Measurements from ENCODE around the gene SCAF4.
A peak's percentile ranks its signal among the peaks of the same experiment; 100 is the strongest.
"Not testable (repeated sequence)": the region's sequence is repeated elsewhere in the genome, so short reads cannot be mapped to it uniquely, and the experiment has no call there.

SCAF4 gene

GRCh38 chr21:31671146-31671716 is 60.7 kb downstream of the SCAF4 start:
- DNase-seq (ENCODE audit: low read depth) = no peak

DNA sequence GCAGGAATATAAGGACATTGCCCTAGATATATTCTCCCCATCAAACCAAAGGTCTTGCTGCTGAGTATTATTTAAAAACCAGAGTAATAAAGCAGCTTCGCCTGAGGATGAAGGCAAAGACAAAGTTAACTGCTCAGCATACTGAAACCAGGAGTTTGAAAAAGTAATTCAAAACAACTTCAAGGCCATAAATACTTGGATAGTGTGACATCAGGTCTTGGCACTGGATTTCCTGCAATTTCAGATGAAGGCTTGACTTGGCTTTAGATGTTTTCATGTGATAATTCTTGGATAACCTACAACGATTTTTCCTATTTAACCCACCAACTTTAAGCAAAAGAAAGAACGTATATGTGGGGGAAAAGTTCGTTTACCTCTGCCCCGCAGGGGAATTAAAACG is 61.8 kb downstream of the SCAF4 start:
- DNase-seq (ENCODE audit: low read depth) = no peak

DNA sequence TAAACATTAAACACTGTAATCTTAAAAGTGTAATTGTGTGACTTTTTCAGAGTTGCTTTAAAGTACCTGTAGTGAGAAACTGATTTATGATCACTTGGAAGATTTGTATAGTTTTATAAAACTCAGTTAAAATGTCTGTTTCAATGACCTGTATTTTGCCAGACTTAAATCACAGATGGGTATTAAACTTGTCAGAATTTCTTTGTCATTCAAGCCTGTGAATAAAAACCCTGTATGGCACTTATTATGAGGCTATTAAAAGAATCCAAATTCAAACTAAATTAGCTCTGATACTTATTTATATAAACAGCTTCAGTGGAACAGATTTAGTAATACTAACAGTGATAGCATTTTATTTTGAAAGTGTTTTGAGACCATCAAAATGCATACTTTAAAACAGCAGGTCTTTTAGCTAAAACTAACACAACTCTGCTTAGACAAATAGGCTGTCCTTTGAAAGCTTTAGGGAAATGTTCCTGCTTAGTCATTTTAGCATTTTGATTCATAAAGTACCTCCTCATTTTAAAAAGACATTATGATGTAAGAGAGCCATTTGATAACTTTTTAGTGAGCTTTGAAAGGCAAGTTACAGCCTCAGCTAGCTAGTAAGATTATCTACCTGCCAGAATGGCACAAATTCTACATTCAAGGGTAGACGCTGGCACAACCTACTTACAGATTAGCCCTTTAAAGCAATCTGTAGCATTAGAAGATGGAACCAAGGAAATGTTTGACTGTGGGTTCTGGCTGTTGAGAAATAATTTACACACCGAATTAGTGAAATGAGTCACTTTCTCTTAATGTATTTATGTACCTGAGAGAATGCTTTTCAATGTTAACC is 63.0 kb downstream of the SCAF4 start:
- DNase-seq (ENCODE audit: low read depth) = no peak

DNA sequence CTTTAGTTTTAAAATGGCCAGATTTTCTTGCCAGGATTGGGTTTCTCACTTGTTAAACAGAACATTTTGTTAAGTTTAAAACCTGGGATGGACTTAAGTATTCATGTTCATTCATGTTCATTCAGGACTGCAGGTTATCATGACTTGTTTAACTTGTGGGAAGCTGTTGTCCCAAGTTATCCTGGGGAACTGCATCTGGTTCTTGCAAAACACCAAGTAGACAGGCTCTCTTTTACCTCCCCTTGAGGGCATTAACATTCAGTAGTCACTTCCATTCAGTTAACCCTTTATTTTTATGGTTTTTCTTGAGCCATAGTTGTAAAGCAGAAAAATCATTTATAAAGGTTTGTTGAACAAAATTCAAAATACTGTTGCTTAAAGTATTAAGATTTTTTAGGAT is 64.3 kb downstream of the SCAF4 start:
- no peak for DNase-seq (ENCODE audit: low read depth)

DNA sequence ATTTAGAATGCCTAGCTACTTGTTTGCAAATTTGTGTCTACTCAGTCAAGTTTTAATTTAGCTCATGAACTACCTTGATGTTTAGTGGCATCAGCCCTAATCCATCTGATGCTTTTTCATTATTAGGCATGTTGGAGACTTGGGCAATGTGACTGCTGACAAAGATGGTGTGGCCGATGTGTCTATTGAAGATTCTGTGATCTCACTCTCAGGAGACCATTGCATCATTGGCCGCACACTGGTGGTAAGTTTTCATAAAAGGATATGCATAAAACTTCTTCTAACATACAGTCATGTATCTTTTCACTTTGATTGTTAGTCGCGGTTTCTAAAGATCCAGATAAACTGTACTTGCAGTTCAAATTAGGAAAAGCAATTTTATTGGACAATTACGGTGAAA is 64.8 kb downstream of the SCAF4 start:
- no peak for DNase-seq (ENCODE audit: low read depth)

DNA sequence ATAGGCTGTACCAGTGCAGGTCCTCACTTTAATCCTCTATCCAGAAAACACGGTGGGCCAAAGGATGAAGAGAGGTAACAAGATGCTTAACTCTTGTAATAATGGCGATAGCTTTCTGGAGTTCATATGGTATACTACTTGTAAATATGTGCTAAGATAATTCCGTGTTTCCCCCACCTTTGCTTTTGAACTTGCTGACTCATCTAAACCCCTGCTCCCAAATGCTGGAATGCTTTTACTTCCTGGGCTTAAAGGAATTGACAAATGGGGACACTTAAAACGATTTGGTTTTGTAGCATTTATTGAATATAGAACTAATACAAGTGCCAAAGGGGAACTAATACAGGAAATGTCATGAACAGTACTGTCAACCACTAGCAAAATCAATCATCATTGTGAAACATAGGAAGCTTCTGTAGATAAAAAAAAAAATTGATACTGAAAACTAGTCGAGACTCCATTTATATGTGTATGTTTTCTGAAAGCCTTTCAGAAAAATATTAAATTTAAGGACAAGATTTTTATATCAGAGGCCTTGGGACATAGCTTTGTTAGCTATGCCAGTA is 65.4 kb downstream of the SCAF4 start:
- no peak for DNase-seq (ENCODE audit: low read depth)

DNA sequence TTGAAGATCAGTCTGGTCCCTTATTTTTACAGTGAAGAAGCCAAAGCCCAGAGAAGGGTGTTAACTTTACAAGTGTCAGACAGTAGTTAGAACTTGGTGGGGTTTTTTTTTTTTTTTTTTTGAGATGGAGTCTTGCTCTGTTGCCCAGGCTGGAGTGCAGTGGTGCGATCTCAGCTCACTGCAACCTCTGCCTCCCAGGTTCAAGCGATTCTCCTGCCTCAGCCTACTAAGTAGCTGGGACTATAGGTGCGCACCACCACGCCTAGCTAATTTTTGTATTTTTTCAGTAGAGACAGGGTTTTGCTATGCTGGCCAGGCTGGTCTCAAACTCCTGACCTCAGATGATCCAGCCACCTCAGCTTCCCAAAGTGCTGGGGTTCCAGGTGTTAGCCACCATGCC is 66.0 kb downstream of the SCAF4 start:
- not testable (repeated sequence) for DNase-seq (ENCODE audit: low read depth)

DNA sequence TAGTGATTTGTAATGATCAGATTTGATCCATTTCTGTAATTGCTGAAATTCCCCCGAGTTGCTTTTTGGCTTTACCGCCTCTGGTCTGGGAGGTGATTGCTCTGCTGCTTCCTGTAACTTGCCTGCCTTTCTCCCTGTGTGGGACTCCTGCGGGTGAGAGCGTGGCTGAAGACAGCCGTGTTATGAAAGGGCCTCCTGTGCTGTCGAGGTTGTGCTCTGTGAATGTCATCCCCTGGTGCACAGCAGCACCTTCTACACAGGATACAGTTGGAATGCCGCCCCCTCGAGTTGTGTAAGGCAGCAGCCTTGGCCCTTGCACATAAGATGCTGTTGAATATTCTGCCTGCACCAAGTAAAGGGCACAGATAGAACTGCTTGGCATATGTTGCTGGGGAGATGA is 66.5 kb downstream of the SCAF4 start:
- DNase-seq (ENCODE audit: low read depth) = no peak

DNA sequence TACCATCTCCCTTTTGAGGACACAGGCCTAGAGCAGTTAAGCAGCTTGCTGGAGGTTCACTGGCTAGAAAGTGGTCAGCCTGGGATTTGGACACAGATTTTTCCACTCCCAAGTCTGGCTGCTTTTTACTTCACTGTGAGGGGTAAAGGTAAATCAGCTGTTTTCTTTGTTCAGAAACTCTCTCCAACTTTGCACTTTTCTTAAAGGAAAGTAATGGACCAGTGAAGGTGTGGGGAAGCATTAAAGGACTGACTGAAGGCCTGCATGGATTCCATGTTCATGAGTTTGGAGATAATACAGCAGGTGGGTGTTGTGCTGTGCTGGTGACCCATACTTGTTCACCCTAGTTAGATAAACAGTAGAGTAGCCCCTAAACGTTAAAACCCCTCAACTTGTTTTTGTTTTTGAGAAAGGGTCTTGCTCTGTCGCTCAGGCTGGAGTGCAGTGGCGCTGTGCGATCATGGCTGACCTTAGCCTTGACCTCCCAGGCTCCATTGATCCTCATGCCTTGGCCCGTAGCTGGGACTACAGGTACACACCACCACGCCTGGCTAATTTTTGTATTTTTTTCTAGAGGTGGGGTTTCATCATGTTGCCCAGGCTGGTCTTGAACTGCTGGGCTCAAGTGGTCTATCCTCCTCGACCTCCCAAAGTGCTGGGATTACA is 68.2 kb downstream of the SCAF4 start:
- no peak for DNase-seq (ENCODE audit: low read depth)

- no peak for DNase-seq (ENCODE audit: low read depth)
Measured at GRCh38 chr21:31660591-31660990, 71.3 kb downstream of the SCAF4 start.

DNA sequence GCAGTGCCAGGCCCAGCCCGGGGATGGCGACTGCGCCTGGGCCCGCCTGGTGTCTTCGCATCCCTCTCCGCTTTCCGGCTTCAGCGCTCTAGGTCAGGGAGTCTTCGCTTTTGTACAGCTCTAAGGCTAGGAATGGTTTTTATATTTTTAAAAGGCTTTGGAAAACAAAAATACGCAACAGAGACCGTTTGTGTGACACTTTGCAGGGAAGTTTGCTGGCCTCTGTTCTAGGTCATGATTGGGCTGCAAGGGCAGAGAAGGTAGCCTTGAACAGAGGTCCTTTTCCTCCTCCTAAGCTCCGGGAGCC is 71.7 kb downstream of the SCAF4 start:
- DNase-seq (ENCODE audit: low read depth) = no peak

GRCh38 chr21:31659536-31660258 is 72.2 kb downstream of the SCAF4 start, which contains the start of gene SOD1:
SOD1 (plus strand) TSS chr21:31659693; CDS start chr21:31659770, 77 bp downstream.
- DNase-seq (ENCODE audit: low read depth) = peak; percentile 93

DNA sequence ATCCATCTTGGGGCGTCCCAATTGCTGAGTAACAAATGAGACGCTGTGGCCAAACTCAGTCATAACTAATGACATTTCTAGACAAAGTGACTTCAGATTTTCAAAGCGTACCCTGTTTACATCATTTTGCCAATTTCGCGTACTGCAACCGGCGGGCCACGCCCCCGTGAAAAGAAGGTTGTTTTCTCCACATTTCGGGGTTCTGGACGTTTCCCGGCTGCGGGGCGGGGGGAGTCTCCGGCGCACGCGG is 72.7 kb downstream of the SCAF4 start:
- DNase-seq (ENCODE audit: low read depth) = no peak

GRCh38 chr21:31658053-31658452 is 73.9 kb downstream of the SCAF4 start:
- no peak for DNase-seq (ENCODE audit: low read depth)

DNA sequence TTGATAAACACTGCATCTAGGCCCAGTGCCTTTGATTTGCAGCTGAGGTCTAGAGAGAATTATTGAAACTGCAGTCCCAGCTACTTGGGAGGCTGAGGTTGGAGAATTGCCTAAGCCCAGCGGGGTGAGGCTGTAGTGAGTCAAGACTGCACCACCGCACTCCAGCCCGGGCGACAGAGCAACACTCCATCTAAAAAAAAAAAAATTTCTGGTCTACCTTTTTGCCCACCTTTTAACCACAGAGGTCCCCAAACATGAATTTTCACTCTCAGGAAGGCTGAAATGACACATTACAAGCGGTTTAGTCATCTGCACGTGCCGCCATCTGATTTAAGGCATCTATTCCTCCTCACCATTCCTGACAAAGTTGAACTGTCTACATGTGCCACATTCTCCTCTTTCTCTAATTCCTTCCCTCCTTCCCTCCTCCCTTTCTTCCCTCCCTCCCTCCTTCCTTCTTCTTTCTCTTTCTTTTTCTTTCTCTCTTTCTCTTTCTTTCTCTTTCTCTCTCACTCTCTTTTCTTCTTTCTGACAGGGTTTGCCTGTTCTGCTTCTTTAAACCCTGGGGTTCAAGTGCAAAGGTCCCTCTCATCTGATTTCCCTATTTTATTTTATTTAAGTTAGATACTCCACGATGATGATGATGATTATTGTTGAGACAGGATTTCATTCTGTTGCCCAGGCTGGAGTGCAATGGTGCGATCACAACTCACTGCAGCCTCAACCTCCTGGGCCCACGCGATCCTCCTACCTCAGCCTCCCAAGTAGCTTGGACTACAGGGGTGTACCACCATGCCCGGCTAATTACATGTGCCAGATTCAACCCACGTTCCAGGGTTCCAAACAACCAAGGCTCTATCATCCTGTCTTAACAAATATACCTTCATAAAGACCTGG is 75.5 kb downstream of the SCAF4 start:
- no peak for DNase-seq (ENCODE audit: low read depth)

- not testable (repeated sequence) for DNase-seq (ENCODE audit: low read depth)
Measured at GRCh38 chr21:31654821-31655580, 76.9 kb downstream of the SCAF4 start.

GRCh38 chr21:31654340-31654739 is 77.6 kb downstream of the SCAF4 start:
- no peak for DNase-seq (ENCODE audit: low read depth)

- DNase-seq (ENCODE audit: low read depth) = not testable (repeated sequence)
Measured at GRCh38 chr21:31651491-31651890, 80.4 kb downstream of the SCAF4 start.

- DNase-seq (ENCODE audit: low read depth) = no peak
Measured at GRCh38 chr21:31650930-31651329, 81.0 kb downstream of the SCAF4 start.

DNA sequence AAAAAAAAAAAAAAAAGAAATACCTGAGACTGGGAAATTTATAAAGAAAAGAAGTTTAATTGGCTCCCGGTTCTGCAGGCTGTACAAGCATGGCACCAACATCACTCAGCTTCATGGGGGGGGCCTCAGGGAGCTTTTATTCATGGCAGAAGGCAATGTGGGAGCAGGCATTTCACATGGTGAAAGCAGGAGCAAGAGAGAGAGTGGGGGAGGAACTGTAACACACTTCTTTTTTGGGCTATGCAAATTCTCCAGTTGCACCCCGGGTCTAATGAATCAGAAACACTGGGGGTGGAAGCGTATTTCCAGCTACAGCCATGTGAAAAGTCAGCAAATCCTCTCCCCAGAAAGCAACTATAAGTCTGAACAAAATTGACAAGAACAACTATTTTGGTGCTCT is 84.3 kb downstream of the SCAF4 start:
- no peak for DNase-seq (ENCODE audit: low read depth)

DNA sequence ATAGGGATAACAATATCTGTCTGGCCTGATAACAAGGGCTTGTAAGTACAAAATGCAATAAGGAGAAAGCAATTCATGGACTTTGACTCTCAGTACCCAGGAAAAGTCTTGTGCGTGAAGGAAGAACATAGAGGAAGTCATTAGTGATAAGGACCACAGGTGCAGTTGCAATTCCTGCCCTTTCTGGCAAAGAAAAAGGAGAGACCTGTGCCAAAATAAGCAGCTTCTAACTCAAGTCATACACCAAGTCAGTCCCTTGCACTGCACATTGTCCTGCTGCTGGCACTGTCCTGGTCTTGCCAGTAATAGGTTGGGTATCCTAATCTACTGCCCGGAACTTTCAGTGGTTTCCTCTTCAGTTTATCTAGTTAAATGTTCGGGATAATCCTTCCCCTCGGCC is 87.3 kb downstream of the SCAF4 start:
- DNase-seq (ENCODE audit: low read depth) = no peak

All from T-helper 22 cell (primary cell).